ENCODE data around the gene LAMA5.

DNA sequence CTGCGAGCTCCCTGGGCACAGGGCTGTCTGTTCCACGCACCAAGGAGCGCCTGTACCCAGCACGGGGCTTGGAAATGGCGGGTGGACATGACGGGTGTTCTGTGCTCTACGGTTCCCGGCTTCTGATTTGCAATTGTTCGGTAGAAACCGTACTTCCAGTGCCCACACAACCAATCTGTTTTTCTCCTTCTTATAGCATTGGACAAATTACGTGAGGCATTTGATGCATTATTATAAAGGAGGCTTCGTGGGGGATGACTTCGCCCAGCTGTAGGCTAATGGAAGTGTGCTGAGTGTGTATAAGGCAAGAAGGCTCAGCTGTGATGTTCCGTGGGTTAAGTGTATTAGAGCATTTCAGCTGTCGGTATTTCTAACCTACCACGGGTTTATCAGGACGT is 10.0 kb upstream of the LAMA5 start:
- TF ChIP-seq, protein P1, sequence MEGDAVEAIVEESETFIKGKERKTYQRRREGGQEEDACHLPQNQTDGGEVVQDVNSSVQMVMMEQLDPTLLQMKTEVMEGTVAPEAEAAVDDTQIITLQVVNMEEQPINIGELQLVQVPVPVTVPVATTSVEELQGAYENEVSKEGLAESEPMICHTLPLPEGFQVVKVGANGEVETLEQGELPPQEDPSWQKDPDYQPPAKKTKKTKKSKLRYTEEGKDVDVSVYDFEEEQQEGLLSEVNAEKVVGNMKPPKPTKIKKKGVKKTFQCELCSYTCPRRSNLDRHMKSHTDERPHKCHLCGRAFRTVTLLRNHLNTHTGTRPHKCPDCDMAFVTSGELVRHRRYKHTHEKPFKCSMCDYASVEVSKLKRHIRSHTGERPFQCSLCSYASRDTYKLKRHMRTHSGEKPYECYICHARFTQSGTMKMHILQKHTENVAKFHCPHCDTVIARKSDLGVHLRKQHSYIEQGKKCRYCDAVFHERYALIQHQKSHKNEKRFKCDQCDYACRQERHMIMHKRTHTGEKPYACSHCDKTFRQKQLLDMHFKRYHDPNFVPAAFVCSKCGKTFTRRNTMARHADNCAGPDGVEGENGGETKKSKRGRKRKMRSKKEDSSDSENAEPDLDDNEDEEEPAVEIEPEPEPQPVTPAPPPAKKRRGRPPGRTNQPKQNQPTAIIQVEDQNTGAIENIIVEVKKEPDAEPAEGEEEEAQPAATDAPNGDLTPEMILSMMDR (IDR thresholded peaks at IDR 0.05), result no peak
- no peak for TF ChIP-seq POLR2A (IDR thresholded peaks at IDR 0.05)

Data from thyroid gland (tissue), 4 donors.